ENCODE results near the gene PCNT. TPM values are rescaled to one million over a fixed set of nuclear protein-coding genes. Genes with fewer than 3 reads are reported as not detected.

The PCNT gene
- total and polyA plus RNA-seq, 9 of the 15 experiments (the other 6 are each of a cell fraction or from before 2014, with no cell fraction given), result 9.1 to 53.5 (median 31.3) TPM

DNA sequence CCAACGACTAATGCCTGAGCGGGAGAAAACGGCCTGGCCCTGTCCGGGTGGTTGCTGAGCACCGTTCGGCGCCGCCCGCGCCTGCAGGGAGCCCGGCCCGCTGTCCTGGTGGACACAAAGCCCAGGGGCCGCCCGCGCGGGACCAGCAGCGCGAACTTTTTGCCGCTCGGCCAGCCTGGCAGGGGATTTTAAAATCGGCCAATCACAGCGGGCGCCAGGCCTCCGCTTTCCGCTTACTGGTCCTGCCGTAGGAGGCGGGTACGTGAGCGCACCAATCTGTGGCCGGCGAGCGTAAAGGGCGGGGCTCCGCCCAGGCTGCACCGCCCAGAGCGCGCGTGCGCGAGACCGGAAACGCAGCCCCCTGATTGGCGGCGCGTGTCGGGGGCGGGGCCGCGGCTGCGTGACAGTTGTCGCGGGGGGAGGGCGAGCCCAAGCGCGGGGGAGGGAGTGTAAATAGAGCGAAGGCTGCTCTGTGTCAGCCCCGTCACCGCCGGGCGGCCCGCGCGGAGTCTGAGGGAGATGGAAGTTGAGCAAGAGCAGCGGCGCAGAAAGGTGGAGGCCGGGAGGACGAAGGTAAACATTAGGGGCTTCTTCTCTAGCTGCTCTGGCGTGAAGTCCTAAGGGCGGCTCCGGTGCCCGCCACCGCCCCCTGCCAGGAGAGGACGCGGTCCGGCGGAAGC lies at the start of gene PCNT, which contains the start of gene C21orf58 (continued):
- TF ChIP-seq USF1 (CRISPR knock-in tag; IDR thresholded peaks at IDR 0.05) (peak; percentile 62), NBN (IDR thresholded peaks at IDR 0.05; ENCODE audit: low read depth) (peak; percentile 78), ZNF12 (CRISPR knock-in tag; IDR thresholded peaks at IDR 0.05) (0 out of 2 replicates have a peak, but pooled peaks have one; percentile 13), KDM1A (IDR thresholded peaks at IDR 0.05) (peak in 1 of 2 experiments; percentile 20; a peak in 1 of 4 replicates), POLR2H (tag; IDR thresholded peaks at IDR 0.05; ENCODE audit: low read depth) (peak; percentile 92), FOXP1 (CRISPR knock-in tag; IDR thresholded peaks at IDR 0.05) (peak; percentile 92; the same call in 1 of the 2 replicates), HDAC2 (IDR thresholded peaks at IDR 0.05) (peak; percentile 52), FOXK2 (conservative IDR thresholded peaks at IDR 0.05 in 1 of 2, IDR thresholded peaks at IDR 0.05 in 1 of 2; ENCODE audit: low read depth in 2 of 2) (peak; percentile 96 to 98), ZBTB2 (IDR thresholded peaks at IDR 0.05) (peak; percentile 64; the same call in 1 of the 2 replicates), ARID1B (IDR thresholded peaks at IDR 0.05) (peak; percentile 49; the same call in 1 of the 2 replicates), SUPT5H (IDR thresholded peaks at IDR 0.05) (peak; percentile 92), GABPB1 (CRISPR knock-in tag; IDR thresholded peaks at IDR 0.05) (peak; percentile 77), RBM14 (IDR thresholded peaks at IDR 0.05; ENCODE audit: borderline replicate concordance, insufficient read depth, low read depth, low read length) (0 out of 2 replicates have a peak, but pooled peaks have one; percentile 24), SNAPC5 (CRISPR knock-in tag; IDR thresholded peaks at IDR 0.05) (no peak), CBX3 (IDR thresholded peaks at IDR 0.05; ENCODE audit: borderline replicate concordance in 1 of 2, low read length in 2 of 2) (peak in 1 of 2 experiments; percentile 8; a peak in 1 of 3 replicates), NRF1 (conservative IDR thresholded peaks at IDR 0.05 in 1 of 2, IDR thresholded peaks at IDR 0.05 in 1 of 2) (peak; percentile 96), RBBP5 (IDR thresholded peaks at IDR 0.05; ENCODE audit: borderline replicate concordance, insufficient read depth, low read length, poor library complexity, severe bottlenecking) (peak; percentile 92)
- TF ChIP-seq, protein P1, sequence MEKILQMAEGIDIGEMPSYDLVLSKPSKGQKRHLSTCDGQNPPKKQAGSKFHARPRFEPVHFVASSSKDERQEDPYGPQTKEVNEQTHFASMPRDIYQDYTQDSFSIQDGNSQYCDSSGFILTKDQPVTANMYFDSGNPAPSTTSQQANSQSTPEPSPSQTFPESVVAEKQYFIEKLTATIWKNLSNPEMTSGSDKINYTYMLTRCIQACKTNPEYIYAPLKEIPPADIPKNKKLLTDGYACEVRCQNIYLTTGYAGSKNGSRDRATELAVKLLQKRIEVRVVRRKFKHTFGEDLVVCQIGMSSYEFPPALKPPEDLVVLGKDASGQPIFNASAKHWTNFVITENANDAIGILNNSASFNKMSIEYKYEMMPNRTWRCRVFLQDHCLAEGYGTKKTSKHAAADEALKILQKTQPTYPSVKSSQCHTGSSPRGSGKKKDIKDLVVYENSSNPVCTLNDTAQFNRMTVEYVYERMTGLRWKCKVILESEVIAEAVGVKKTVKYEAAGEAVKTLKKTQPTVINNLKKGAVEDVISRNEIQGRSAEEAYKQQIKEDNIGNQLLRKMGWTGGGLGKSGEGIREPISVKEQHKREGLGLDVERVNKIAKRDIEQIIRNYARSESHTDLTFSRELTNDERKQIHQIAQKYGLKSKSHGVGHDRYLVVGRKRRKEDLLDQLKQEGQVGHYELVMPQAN (IDR thresholded peaks at IDR 0.05; ENCODE audit: borderline replicate concordance), result peak; percentile 84
- TF ChIP-seq, protein P2, sequence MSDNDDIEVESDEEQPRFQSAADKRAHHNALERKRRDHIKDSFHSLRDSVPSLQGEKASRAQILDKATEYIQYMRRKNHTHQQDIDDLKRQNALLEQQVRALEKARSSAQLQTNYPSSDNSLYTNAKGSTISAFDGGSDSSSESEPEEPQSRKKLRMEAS (CRISPR knock-in tag; IDR thresholded peaks at IDR 0.05), result peak; percentile 81
- TF ChIP-seq, protein P3, sequence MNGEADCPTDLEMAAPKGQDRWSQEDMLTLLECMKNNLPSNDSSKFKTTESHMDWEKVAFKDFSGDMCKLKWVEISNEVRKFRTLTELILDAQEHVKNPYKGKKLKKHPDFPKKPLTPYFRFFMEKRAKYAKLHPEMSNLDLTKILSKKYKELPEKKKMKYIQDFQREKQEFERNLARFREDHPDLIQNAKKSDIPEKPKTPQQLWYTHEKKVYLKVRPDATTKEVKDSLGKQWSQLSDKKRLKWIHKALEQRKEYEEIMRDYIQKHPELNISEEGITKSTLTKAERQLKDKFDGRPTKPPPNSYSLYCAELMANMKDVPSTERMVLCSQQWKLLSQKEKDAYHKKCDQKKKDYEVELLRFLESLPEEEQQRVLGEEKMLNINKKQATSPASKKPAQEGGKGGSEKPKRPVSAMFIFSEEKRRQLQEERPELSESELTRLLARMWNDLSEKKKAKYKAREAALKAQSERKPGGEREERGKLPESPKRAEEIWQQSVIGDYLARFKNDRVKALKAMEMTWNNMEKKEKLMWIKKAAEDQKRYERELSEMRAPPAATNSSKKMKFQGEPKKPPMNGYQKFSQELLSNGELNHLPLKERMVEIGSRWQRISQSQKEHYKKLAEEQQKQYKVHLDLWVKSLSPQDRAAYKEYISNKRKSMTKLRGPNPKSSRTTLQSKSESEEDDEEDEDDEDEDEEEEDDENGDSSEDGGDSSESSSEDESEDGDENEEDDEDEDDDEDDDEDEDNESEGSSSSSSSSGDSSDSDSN (IDR thresholded peaks at IDR 0.05; ENCODE audit: borderline replicate concordance in 1 of 2, low read depth in 2 of 2, low read length in 2 of 2), result peak; percentile 28 to 65; a peak in 1 of 4 replicates
